SH-SY5Y (cell line): ENCODE data around the gene PIGH.

Experiments used
- GATA2 ChIP-seq: IDR thresholded peaks from 2 replicates; pipeline ENCODE4 v1.6.1; 2011; ENCODE audit warnings: mild to moderate bottlenecking, low read depth, low read length
- GATA3 ChIP-seq: IDR thresholded peaks from 2 replicates; pipeline ENCODE4 v1.6.1; 2011; ENCODE audit warnings: low read depth, mild to moderate bottlenecking, low read length, moderate library complexity

DNA sequence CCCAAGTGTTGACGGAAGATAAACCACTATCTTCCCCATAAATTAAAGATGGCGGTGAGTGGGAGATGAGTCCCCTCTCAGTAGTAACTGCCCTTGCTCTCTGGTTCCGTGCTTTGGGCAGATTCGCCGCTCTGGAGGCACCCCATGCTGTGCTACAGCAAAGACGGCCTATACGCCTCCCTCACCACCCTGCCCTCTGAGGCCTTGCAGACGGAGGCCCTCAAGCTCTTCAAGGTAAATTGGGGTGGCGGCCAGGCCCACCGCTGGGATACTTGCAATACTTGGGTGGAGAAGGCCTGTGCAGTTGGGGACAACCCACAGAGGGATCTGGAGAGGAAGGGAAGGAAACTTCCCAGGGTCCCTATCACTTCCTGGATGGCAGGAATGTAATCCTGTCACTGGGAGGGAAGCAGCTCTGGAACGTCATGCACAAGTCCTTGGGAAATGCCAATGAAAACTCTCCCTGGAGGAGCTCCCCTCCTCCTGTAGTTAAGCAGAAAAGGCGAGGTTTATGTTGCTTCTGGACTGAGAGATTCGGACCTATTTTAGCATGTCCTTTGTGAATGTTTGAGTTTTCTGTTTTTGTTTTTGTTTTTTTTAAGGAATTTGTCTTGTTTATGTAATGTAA is 22.8 kb downstream of the PIGH start:
- no peak for TF ChIP-seq GATA3
- no peak for TF ChIP-seq GATA2
